HG03342 (cell line): ENCODE results near the gene PLSCR2.
A peak's percentile ranks its signal among the peaks of the same experiment; 100 is the strongest.
"Not testable (repeated sequence)": the region's sequence is repeated elsewhere in the genome, so short reads cannot be mapped to it uniquely, and the experiment has no call there.

Source experiments
- ATAC-seq: cut with Tn5 transposase; IDR thresholded peaks from one replicate; pipeline ENCODE4 v1.9.1; 2021; ENCODE audit warnings: mild to moderate bottlenecking, moderate library complexity; ENCODE audit not compliant: unreplicated experiment

PLSCR2 gene, protein sequence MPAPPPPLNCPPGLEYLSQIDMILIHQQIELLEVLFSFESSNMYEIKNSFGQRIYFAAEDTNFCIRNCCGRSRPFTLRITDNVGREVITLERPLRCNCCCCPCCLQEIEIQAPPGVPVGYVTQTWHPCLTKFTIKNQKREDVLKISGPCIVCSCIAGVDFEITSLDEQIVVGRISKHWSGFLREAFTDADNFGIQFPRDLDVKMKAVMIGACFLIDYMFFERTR

GRCh38 chr3:146469150-146470017, at the start of gene PLSCR2:
Gene PLSCR2, minus strand, starts transcription at chr3:146469561. Its CDS starts 9,657 bp downstream, at chr3:146459904.
- ATAC-seq = peak; percentile 98

GRCh38 chr3:146517684-146518435, 48.5 kb upstream of the PLSCR2 start:
- ATAC-seq = no peak

- ATAC-seq = no peak
Observed at GRCh38 chr3:146513386-146514051, 44.2 kb upstream of the PLSCR2 start.

GRCh38 chr3:146511402-146512134, 42.2 kb upstream of the PLSCR2 start:
- no peak for ATAC-seq

GRCh38 chr3:146507331-146508120, 38.2 kb upstream of the PLSCR2 start:
- no peak for ATAC-seq

GRCh38 chr3:146505516-146505915, 36.2 kb upstream of the PLSCR2 start:
- ATAC-seq = no peak

- ATAC-seq = no peak
Observed at GRCh38 chr3:146504498-146505197, 35.3 kb upstream of the PLSCR2 start.

DNA sequence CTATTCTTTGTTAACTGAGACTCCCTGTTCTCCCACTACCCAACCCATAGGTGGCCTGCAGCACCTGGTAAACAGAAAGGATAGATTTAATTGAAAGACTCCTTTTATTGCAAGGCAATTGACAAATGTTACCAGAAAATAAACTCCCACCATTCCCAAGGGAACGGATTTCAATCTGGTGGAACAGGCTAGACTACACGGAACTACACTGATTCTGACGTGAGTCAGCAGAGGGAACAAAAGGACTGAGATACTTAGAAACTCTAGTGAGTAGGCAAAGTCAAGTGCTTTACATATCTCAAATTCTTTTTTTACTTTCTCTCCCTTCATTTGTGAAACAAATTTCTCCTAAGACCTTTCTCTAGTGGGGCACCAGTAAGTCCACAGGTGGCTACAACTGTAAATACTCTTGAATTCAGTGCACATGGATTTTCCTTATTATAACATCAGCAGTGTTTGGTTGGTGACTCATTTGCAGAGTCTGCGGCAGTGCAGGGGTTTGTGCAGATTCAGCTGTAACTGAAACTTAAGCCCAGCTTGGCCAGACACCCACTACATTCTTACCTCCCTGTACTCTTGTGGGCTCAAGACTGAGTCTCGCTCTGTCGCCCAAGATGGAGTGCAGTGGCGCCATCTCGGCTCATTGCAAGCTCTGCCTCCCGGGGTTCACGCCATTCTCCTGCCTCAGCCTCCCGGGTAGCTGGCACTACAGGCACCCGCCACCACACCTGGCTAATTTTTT, 34.3 kb upstream of the PLSCR2 start:
- ATAC-seq = peak; percentile 99

DNA sequence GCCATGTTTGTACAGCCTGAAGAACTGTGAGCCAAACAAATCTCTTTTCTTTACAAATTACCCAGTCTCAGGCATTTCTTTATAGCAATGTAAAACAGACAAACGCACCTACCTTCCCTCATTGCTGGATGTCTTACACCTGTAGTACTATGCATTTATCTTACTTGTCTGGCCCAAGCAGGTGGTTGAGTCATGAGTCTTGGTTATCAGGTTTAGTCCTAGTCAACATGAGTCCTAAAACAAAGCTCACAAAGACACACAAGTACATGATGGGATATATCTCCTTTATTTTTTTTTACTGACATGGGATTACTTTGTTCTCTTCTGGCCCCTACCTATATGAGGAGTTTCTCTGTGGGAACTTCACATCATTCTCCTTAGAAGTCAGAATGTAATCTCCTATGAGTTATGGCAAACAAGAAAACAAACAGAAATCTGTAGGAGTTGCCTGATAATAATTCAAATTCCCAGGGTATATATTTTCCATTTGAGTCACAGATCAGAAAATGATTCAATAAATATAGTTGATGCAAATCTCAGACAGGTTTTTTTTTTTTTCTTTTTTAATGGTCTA, 33.6 kb upstream of the PLSCR2 start:
- no peak for ATAC-seq

DNA sequence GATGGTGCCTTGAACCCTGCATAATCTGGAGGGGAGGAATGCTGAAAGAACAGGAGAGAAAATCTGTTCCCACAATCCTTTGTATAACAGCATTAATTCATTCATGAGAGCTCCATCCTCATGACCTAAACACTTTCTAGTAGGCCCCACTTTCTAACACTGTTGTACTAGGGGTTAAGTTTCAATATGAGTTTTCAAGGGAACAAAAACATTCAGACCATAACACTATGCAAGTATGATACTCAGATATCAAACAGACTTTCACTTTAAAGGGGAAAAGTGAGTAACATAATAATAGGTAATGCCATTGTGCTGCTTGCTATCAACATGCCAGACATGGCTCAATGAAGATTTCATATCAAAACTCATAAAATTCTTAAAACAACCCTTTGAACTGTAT, 32.4 kb upstream of the PLSCR2 start:
- ATAC-seq = peak; percentile 36

DNA sequence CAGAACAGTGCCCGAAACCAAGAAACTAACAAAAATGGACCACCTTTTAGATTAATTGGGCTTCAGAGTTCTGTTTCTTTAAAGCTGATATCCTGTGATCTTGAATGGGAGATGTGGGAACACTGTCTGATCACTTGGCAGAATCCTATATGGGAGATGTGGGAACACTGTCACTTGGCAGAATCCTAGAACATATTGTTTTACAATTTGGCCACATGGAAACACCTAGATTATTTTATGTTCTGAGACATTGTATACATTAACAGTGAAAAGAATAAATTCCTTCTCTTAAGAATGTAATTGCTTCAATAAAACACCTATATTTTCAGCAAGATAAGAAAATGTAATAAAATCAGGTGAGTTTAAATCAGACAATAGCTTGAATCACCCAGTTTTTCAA, 30.3 kb upstream of the PLSCR2 start:
- no peak for ATAC-seq

DNA sequence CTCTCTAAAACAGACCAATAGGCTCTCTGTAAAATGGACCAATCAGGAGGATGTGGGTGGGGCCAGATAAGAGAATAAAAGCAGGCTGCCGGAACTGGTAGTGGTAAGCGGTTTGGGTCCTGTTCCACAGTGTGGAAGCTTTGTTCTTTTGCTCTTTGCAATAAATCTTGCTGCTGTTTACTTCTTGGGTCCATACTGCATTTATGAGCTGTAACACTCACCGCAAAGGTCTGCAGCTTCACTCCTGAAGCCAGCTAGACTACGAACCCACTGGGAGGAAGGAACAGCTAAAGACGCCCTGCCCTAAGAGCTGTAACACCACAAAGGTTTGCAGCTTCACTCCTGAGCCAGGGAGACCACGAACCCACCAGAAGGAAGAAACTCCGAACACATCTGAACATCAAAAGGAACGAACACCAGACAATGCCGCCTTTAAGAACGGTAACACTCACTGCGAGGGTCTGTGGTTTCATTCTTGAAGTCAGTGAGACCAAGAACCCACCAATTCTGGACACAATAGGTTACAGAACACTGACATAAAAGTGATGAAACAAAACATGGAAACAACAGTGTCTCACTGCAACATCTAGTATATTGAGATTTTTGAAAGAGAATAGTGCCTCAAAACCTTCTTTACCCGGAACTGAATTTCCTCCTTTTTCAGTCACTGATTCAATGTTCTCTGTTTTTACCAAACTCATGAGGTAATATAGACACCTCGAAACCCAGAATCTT, 28.8 kb upstream of the PLSCR2 start:
- no peak for ATAC-seq

- not testable (repeated sequence) for ATAC-seq
Observed at GRCh38 chr3:146497145-146497843, 27.9 kb upstream of the PLSCR2 start.

DNA sequence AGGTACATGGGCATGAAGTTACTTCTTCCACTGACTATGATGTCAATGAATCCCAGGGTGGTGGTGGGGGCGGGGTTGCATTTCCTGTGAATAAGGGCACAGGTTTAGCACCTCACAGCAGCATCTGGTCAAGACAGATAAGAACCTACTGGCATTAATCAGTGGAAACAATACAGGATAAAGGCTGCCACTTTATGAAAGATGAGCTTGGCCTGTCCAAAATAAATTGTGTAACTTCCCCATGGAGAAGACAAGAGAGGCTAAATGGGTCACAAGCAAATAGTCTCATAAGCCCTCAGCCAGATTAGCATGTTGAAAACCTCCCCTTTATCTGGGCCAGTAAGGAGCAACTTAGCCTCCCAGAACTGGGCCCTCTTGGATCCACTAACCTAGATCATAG, 27.4 kb upstream of the PLSCR2 start:
- ATAC-seq = no peak

DNA sequence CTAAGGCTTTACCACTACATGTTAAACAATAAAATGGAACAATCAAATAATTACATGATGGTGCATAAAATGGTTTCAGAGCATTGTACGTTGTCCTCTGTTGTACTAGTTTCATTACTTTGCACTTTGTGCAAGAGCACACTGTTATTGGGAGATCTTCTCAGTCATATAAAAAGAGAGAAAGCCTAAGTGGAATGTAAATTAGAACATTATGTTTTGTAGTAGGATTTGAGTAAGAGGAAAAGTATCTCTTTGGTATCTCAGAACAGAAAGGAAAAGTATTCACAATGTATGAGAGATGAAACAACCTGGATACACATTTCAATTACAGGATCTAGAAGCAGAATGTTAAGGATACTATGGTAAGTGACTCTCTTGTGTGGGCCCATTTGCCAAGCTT, 26.9 kb upstream of the PLSCR2 start:
- ATAC-seq = no peak

DNA sequence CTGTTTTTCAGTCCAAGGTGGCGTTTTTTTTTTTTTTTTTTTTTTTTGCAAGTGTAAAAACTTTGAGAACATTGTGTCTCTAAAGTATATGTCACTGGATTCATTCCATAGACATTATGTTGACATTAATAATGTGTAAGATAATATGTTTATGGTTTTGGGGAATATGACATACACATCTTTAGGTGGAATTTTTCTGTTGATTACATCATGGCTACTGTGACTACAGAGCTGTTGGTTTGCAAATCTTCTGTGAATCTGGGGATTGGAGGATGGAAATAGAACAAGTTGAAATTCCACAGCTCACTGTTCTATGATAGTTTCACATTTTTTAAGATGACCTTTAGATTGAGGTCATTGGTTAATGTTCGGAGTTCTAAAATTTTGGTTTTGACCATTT, 24.4 kb upstream of the PLSCR2 start:
- ATAC-seq = no peak

GRCh38 chr3:146493221-146493620, 23.9 kb upstream of the PLSCR2 start:
- ATAC-seq = no peak
